Raji (cell line): ENCODE data around the gene FKBP6.

Source experiments
- POLR2A ChIP-seq: IDR thresholded peaks from 2 replicates; pipeline ENCODE4 v1.6.1; 2011; ENCODE audit warnings: low read depth, low read length, control low read depth; ENCODE audit not compliant: insufficient read depth

Gene FKBP6

DNA sequence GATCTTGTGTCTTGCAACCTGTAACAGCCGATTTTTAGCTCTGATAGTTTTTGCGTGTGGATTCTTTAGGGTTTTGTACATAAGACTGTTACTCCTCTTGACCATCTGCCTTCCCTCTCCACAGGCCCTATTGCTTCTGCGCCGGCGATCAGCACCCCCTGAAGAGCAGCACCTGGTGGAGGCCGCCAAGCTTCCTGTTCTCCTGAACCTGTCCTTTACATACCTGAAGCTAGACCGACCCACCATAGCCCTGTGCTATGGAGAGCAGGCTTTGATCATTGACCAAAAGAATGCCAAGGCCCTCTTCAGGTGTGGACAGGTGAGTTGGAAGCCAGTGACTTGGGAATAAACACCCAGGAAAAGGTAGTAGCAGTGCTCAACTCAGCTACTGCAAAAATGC lies 12.6 kb downstream of the FKBP6 start:
- no peak for TF ChIP-seq POLR2A

DNA sequence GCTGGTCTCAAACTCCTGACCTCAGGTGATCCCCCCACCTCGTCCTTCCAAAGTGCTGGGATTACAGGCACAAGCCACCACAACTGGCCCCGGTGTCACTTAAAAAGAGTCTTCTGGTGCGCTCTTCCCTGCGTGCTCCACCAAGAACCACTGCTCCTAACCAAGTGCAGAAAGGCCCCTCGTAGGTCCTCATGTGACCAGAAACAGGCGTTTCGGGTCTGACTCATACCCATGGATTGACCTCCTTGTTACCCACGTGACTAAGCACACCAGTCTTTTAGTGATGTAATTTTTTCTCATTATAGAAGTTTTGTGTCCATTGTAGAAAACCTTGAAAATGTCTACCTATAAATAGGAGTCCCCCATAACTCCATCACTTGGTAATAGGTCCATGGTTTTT lies 13.9 kb downstream of the FKBP6 start:
- no peak for TF ChIP-seq POLR2A

DNA sequence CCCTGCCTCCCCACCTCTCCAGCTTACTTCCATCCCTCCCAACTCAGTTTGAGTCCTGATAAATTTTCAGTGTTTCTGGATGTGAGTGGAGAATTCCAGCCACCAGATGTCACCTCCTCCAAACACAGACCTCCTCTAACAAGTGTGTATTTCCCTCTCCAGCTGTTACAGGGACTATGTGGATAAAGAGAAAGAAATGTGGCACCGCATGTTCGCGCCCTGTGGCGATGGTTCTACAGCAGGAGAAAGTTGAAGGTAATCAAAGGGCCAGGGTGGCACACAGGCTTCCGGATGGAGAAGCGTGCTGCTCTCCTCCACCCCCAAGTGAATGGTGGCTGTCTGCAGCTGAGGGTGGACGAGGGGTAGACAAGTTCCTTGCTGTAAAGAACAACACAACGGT lies 14.7 kb downstream of the FKBP6 start:
- no peak for TF ChIP-seq POLR2A

DNA sequence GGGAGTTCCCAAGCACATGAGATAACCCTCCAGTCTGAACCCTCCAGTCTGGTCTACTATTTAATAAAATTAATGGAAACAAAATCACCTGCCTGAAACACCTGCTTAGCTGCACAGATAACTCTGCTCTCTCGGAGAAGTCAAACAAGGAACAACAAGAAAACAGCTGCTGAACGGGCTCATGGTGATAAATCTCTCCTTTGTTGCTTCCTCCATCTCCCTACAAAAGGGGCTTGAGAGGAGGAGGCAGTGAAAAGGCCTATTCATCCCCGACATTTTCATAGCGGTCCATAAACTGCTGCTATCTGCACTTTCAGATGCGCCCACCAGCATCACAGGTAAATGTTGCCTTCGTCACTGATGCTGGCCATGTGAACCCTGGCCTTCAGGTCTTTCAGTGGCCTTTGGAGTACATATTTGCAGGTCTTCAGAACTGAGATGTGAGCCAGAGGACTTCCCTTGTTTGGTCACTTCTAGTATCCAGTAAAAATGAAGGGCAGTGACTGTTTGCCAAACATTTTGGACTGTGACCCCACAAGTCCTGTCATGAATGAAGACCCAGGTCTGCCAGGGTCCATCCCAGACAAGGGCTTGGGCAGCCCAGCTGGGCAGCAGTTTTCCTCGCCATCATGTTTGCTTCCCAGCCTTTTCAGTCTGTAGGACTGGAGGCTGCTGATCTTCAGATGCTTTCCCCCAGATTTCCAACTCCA lies 15.9 kb downstream of the FKBP6 start:
- TF ChIP-seq POLR2A = no peak

DNA sequence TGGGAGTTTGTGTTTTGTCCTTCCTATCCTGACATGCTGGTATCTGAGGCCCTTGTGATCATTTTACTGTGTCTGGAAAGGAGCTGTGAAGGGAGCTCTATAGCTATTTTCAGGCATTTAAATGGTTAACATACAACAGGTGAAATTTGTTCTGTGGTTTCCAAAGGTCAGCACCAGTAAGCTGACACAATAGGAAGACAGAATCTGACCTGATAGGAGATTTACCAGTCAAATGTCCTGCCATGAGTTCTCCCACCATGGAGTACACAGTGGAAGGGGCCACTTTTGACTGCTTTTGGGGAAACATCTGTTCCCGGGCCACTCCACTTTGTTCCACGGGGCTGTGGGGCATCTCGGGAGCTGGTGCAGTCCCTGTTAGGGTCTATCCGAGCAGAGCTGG lies 17.6 kb downstream of the FKBP6 start:
- no peak for TF ChIP-seq POLR2A

DNA sequence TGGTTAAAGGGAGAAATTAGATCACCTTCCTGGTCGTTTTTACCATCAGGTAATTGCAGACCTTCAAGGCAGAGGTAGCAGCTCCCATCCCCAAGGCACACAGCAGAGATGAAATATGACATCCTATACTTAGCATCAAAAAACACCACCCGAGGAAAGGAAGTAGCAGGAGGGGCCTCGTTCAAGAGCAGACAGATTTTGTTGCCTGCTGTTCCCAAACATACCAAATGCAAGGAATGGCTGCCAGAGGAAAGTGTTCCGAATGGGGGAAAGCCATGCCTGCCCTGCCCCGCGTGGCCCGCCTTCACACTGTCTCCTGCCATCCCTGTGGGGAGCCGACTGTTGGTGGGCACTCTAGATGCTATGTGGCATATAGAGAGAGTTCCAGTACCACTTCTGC lies 18.0 kb downstream of the FKBP6 start:
- no peak for TF ChIP-seq POLR2A

DNA sequence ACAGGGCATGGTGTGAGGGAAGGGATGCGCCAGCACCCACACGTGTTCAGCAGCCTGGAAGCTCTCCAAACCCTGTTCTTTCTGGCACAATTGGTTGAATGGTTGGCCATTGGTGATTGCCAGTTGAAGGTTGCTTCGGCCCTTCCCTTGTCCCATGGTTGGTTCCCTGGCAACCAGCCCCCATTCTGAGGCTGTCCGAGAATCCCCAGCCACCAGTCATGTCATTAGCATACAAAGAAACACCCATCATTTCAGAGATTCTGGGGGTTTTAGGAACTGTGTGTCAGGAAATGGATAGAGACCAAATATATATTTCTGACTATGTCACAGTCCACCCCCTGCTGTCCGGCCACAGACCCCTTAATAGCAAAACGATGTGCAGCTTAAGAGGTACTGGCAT lies 21.8 kb downstream of the FKBP6 start:
- TF ChIP-seq POLR2A = no peak

DNA sequence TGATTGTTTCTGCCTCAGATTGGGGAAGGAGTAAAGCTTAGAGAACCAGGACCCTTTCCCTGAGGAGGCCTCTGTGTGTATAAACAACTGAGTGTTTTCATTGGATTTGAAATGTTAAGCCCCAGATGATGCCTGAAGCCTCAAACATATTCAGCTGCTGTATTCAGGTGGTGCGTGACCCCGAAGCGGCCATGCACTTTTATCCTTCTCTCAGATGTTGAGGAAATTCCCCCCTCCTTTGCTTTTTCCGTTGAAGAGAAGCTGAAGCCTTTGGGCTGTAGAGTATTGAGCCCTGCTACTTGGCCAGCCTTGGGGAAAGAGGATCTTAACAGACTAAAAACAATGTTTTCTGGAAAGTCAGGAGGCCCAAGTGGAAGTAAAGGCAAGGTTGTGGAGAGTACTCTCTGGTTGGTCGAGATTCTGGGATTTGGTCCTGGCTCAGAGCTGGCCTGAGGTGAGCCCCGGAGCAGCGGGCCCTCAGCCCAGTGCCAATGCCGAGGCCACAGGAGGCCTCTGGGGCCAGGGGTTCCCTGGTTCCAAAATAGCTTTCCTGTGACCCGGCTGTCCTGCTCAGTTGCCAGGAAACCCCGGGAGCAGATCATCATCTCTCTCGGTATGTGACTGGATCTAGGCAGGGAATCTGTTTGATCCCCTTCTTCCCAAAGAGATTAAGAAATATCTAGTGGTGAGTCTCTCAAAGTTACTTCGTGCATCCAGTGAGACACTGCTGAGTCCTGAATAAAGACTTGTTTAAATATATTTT lies 22.5 kb downstream of the FKBP6 start:
- no peak for TF ChIP-seq POLR2A

DNA sequence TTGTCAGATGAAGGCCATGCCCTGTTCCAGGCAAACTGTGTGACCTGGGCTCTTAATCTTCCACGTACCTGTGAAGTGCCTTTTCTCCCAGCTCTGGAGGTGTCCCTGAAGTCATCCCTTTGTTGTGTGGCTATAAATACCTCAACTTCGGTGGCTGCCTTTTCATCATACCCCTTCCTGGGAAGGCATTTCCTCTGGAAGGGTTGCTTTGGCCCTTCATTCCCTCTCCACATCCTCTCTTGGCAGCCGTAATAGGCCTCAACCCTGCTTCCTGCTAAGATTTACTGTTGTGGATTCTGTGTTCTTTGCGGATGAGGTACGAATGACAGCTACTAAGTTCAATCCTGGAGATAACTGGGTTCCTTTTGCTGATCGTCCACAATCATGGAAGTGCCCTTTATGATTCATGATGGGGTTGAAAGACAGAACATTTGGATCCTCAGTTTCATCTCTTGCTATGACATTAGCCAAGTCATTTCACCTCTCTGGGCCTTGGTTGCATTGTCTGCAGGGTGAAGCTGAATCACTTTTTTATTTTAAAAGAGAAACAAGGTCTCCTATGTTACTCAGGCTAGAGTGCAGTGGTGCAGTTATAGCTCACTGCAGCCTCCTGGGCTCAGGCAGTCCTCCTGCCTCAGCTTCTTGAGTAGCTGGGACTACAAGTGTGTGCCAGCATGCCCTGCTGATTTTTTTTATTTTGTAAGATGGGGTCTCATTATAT lies 23.6 kb downstream of the FKBP6 start:
- no peak for TF ChIP-seq POLR2A

DNA sequence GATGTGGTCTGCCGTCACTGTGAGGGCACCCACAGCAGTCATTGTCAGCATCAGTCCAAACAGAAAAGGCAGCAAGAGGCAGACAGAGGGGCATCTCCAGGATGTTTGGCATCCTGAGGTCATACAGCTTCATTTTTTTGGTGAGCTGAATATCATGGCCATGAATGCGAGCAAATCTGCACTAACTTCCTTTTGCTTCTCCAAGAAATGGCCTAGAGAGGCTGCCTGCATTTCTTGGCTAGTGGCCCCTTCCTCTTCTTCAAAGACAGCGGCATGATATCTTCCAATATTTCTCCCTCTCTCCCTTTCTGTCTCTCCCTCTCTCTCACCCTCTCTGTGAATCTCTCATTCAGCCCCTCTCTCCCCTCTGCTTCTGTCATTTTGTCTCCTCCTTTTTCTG lies 24.8 kb downstream of the FKBP6 start:
- TF ChIP-seq POLR2A = no peak

DNA sequence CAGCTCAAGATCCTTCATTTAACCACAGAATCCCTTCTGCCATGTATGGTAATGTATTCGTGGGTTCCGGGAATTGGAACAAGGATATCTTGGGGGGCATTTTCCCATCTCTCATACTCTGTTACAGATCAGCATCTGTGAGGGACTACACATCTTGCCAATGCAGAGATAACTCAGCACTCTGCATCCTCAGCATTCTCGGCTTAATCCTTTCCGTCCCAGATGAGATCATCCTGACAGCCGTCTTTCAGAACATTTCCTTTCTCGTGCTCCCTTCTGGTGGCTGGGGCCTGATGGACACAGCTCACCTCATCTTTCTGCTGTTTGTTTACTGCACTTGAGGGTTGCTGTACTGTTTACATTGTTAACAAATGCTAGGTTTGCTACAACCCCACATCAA lies 25.3 kb downstream of the FKBP6 start:
- TF ChIP-seq POLR2A = no peak

DNA sequence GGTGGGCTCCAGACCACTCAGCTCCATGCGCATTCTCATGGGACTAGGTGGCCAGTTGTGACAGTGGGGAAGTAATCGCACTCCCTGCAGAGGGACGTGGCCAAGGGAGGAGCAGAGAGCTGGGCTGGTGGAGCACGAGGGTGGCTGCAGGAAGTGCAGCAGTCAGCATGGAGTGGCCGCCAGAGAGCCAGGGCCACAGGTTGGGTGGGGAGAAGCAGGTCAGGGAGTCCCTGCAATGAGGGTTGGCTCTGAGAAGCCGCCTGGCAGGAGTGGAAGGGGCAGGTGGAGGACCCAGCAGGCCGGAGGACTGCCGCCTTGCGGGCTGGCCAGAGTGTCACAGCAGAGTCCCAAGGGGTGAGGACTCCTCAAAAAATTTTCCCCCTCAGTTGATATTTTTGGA lies 26.2 kb downstream of the FKBP6 start:
- TF ChIP-seq POLR2A = no peak

DNA sequence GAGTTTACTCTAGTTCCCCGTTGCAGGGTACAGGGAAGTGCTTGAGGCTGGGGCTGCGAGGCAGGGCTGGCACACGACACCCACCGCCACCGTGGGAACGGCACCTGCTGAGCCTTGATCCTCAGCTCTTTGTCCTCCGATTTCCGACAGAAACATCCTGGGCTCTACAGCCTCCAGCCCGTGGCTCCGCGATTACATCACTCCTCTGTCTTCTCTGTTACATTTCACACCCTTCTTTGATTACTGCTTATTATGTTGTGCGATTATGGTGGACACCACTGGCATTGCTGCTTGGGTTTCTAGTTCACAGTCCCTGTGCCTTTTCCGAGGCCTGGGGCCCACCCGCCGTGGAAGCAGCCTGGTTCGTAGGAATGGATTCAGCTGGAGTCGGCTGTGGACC lies 26.9 kb downstream of the FKBP6 start:
- no peak for TF ChIP-seq POLR2A

DNA sequence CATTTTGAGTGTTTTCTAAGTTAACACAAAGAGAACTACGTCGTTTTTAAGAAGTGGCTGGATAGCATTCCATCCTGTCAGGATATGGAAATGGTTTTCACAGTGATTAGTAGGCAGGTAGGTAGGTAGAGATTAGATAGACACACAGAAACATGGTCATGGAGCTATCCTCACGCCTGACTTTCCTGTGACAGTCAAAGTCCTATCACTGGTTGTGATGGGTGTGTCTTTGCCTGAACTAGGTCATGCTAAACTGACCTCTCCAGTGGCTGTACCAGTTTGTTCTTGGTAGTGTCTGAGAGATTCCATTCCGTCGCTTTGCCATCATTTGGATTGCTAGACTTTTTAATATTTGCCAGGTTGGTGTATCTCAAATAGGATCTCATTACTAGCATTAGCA lies 28.2 kb downstream of the FKBP6 start:
- TF ChIP-seq POLR2A = no peak

DNA sequence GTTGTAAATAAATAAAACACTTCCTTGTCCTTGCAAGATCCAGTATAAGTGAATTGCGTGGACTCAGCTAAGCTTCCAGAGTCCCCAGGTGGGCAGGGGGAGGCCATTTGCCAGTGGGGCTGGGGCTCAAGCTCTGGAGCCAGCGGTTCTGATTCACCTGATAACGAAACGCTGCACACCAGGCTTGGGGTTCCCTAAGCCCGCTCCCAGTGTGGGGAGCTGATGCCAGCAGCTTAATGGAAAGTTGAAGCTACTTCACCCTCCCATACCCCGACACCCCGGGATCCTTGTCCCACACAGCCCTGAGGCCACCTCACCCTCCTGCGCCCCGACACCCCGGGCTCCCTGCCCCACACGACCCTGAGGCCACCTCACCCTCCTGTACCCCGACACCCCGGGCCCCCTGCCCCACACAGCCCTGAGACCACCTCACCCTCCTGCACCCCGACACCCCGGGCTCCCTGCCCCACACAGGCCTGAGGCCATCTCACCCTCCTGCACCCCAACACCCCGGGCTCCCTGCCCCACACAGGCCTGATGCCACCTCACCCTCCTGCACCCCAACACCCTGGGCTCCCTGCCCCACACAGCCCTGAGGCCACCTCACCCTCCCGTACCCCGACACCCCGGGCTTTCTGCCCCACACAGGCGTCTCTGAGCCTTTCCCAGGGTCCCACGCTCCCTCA lies 30.8 kb downstream of the FKBP6 start:
- no peak for TF ChIP-seq POLR2A

DNA sequence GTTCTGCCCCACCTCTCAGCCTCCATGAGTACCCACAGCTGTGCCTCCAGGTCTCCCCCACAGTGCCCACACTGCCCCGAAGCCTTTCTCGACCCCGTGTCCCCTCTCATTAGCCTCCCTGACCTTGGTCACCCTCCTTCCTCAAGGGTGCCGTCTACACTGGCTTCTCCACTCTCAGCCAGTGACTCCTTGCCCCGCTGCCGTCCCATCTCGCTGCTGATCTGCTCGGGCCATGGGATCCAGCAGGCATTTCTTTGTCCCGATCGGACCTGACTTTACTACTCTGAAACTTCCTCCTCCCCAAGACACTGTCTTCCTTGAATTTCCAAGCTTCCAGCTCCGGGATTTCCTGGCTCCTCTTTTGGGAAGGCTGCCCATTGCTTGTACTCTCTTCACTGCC lies 31.3 kb downstream of the FKBP6 start:
- TF ChIP-seq POLR2A = no peak

DNA sequence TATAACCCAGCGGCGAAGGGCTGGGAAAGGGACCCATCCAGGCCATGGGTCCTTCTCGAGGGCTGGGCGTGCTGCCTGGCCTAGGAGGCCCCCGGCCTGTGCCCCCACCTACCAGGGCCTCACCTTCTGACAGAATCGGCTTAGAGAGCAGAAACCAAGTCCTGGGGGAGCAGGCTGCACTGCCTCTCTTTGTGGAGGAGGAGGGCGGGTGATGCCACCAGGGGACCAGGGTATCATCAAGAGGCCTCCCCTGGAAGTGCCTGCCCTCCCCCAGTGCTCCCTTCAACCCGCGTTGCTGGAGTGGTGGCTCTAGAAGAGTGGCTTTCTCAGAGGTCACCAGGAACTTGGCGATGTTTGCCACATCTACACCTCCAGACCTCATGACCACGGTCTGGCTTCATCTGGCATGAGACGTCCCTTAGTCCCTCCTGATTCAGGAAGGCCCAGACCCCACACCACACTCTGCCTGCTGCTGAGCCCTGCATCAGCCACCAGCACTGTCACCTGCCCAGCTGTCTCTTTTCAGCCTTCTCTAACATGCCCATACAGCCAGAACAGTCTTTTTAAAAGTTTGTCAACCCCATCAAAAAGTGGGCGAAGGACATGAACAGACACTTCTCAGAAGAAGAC lies 31.9 kb downstream of the FKBP6 start:
- TF ChIP-seq POLR2A = no peak
